Measurements from ENCODE around the gene FAM149A. TPM values are rescaled to one million over a fixed set of nuclear protein-coding genes. Genes with fewer than 3 reads are reported as not detected.

Gene FAM149A
- polyA plus RNA-seq, 2 of the 4 experiments (the other 2 are of a cell fraction) = 1.8 to 3.0 TPM

GRCh38 chr4:186107947-186108346 lies 3.4 kb downstream of the FAM149A start:
- no peak for TF ChIP-seq JUNB (IDR thresholded peaks at IDR 0.05)
- no peak for TF ChIP-seq EP300 (IDR thresholded peaks at IDR 0.05)
- no peak for TF ChIP-seq BHLHE40 (IDR thresholded peaks at IDR 0.05; ENCODE audit: low read depth, low read length)
- no peak for TF ChIP-seq POLR2A (IDR thresholded peaks at IDR 0.05; ENCODE audit: low read length)
- no peak for TF ChIP-seq ZFP36 (IDR thresholded peaks at IDR 0.05; ENCODE audit: borderline replicate concordance, partially characterized antibody)
- no peak for TF ChIP-seq RFX5 (IDR thresholded peaks at IDR 0.05)
- no peak for TF ChIP-seq MYC (IDR thresholded peaks at IDR 0.05; ENCODE audit: borderline replicate concordance, low read length)
- TF ChIP-seq CHD2 (IDR thresholded peaks at IDR 0.05; ENCODE audit: low read length, partially characterized antibody) = no peak
- no peak for TF ChIP-seq EHF (CRISPR knock-in tag; IDR thresholded peaks at IDR 0.05)
- no peak for TF ChIP-seq HDAC2 (IDR thresholded peaks at IDR 0.05)
- no peak overlapping the region for H3K4me3 ChIP-seq
- 0 out of 3 replicates have a peak, but pooled peaks cover 4% of the 10 kb centered on the region for H3K4me1 ChIP-seq
- ChIA-PET POLR2A (no interaction called here), CTCF (no interaction called here)
- DNase-seq (ENCODE audit: low read depth in 1 of 2, low spot score in 1 of 2) = no peak
- no peak overlapping the region for H3K4me2 ChIP-seq
- no peak overlapping the region for H3K27ac ChIP-seq
- ATAC-seq = no peak
- H3K9me3 ChIP-seq = no peaks in the 10 kb centered on the region
- WGBS (ENCODE audit: missing lambda C conversion rate) = 41% methylated on average over 4 of the region's 4 CpGs
- no peak for FAIRE-seq

GRCh38 chr4:186108391-186108790 lies 3.9 kb downstream of the FAM149A start:
- ChIA-PET POLR2A (no interaction called here), CTCF (no interaction called here)
- FAIRE-seq (no peak), DNase-seq (ENCODE audit: low read depth in 1 of 2, low spot score in 1 of 2) (no peak), ATAC-seq (no peak)
- no peak overlapping the region for H3K27ac ChIP-seq
- H3K9me3 ChIP-seq = no peaks in the 10 kb centered on the region
- 49% methylated on average over 3 of the region's 3 CpGs for WGBS (ENCODE audit: missing lambda C conversion rate)
- TF ChIP-seq MYC (IDR thresholded peaks at IDR 0.05; ENCODE audit: borderline replicate concordance, low read length) (no peak), HMGXB4 (CRISPR knock-in tag; IDR thresholded peaks at IDR 0.05; ENCODE audit: borderline replicate concordance) (no peak), NFE2L2 (conservative IDR thresholded peaks at IDR 0.05; ENCODE audit: low read length) (no peak), MAFK (IDR thresholded peaks at IDR 0.05; ENCODE audit: partially characterized antibody) (no peak), BHLHE40 (IDR thresholded peaks at IDR 0.05; ENCODE audit: low read depth, low read length) (no peak), RNF2 (IDR thresholded peaks at IDR 0.05; ENCODE audit: borderline replicate concordance, low read depth) (no peak), FOXS1 (CRISPR knock-in tag; IDR thresholded peaks at IDR 0.05) (no peak), CEBPB (IDR thresholded peaks at IDR 0.05) (no peak), E2F6 (IDR thresholded peaks at IDR 0.05; ENCODE audit: borderline replicate concordance, low read depth) (no peak), PHF8 (IDR thresholded peaks at IDR 0.05; ENCODE audit: borderline replicate concordance, low read depth) (no peak), RFX5 (IDR thresholded peaks at IDR 0.05) (no peak), TFCP2L1 (CRISPR knock-in tag; IDR thresholded peaks at IDR 0.05) (no peak), NR3C1 (IDR thresholded peaks at IDR 0.05) (no peak), NPAS2 (CRISPR knock-in tag; IDR thresholded peaks at IDR 0.05; ENCODE audit: borderline replicate concordance) (no peak), MAZ (IDR thresholded peaks at IDR 0.05; ENCODE audit: borderline replicate concordance, low read depth, low read length) (no peak), GATA3 (IDR thresholded peaks at IDR 0.05; ENCODE audit: borderline replicate concordance) (no peak), HOXB5 (CRISPR knock-in tag; IDR thresholded peaks at IDR 0.05) (no peak), CHD2 (IDR thresholded peaks at IDR 0.05; ENCODE audit: low read length, partially characterized antibody) (no peak)
- TF ChIP-seq, protein P1, sequence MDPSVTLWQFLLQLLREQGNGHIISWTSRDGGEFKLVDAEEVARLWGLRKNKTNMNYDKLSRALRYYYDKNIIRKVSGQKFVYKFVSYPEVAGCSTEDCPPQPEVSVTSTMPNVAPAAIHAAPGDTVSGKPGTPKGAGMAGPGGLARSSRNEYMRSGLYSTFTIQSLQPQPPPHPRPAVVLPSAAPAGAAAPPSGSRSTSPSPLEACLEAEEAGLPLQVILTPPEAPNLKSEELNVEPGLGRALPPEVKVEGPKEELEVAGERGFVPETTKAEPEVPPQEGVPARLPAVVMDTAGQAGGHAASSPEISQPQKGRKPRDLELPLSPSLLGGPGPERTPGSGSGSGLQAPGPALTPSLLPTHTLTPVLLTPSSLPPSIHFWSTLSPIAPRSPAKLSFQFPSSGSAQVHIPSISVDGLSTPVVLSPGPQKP (IDR thresholded peaks at IDR 0.05; ENCODE audit: low read depth, low read length) = no peak
- 0 out of 3 replicates have a peak, but pooled peaks cover 4% of the 10 kb centered on the region for H3K4me1 ChIP-seq
- H3K4me3 ChIP-seq = no peak overlapping the region
- H3K4me2 ChIP-seq = no peak overlapping the region

Measured in A549 (cell line).